ENCODE data around the gene SLC9A8. TPM values are rescaled to one million over a fixed set of nuclear protein-coding genes. Genes with fewer than 3 reads are reported as not detected.
"Not testable (repeated sequence)": the region's sequence is repeated elsewhere in the genome, so short reads cannot be mapped to it uniquely, and the experiment has no call there.

SLC9A8 gene
- total RNA-seq, 1 experiment from 2014 or later: 8.3 TPM

DNA sequence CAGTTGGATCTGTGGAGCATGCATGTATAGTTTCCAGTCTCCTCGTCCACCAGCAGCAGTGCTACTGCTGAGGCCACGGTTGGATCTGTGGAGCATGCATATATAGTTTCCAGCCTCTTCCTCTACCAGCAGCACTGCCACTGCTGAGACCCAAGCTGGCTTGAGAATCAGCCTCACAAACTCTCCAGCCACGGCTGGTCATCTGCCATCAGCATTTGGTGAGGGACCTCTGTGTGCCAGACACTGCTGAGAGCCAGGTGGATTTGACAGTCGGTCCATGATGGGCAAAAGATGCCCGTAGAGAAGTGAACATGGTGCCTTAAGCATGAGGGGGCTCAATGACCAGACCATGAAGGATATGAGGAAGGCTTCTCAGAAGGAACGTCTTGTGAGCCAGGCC is 46.4 kb downstream of the SLC9A8 start:
- in situ Hi-C loops (cut with HindIII; ENCODE audit: low pct_unique_long_range_greater_than_20kb, low sequenced_read_pairs): no loop called here
- no peak for DNase-seq (ENCODE audit: low read depth, low spot score)

DNA sequence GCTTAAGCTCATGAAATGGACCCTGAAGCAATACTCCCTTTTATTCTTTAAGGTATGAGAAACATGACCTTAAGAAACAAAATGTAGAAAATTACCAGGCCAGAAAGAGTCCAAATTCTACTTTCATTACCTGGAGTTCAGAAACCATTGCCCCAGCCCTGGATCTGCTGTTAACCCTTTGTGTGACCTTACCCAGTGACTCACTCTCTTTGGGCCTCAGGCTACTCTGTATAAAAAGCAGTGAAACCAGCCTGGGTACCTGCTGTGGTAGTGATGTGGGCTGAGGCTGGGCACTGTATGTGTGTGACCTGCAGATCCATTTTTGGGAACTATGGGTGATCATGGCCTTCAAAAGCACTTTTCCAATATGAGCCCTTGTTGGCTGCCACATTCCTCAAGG is 47.2 kb downstream of the SLC9A8 start:
- in situ Hi-C loops (cut with HindIII; ENCODE audit: low pct_unique_long_range_greater_than_20kb, low sequenced_read_pairs): no loop called here
- no peak for DNase-seq (ENCODE audit: low read depth, low spot score)

DNA sequence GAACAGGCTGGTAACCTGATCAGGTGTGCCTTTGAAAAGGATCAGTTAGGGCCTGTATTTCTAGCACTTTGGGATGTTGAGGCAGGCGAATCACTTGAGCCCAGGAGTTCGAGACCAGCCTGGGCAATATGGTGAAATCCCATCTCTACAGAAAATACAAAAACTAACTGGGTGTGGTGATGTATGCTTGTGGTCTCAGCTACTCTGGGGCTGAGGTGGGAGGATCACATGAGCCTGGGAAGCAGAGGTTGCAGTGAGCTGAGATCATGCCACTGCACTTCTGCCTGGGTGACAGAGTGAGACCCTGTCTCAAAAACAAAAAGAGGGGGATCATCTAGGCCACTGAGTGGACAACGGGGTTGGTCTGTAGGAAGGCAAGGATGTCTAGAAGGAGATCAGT is 48.6 kb downstream of the SLC9A8 start:
- in situ Hi-C loops (cut with HindIII; ENCODE audit: low pct_unique_long_range_greater_than_20kb, low sequenced_read_pairs); DNase-seq (ENCODE audit: low read depth, low spot score): not testable (repeated sequence)

DNA sequence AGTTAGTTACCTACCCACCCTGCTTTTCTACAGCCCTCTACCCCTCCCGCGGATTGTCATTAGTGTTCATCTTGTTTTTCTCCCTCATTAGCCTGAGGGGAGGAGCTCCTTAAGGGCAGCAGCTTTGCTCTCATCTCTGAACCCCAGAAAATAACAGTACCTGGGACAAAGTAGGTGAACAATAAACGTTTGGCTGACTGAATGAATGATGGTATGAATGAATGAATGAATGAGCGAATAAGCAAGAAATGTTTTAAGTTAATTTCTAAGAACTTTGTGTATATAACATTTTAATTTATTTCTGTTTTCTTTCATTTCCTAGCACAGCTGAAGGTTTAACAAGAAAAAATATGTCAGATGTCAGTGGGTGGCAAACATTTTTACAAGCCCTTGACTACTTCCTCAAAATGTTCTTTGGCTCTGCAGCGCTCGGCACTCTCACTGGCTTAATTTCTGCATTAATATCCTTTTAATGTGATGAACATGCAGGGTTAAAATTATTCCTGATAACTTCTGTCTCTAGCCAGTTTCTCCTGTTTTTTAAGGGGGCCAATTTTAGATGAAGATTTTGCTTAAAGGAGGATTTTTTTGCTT is 50.1 kb downstream of the SLC9A8 start:
- in situ Hi-C loops (cut with HindIII; ENCODE audit: low pct_unique_long_range_greater_than_20kb, low sequenced_read_pairs): no loop called here
- DNase-seq (ENCODE audit: low read depth, low spot score): no peak

DNA sequence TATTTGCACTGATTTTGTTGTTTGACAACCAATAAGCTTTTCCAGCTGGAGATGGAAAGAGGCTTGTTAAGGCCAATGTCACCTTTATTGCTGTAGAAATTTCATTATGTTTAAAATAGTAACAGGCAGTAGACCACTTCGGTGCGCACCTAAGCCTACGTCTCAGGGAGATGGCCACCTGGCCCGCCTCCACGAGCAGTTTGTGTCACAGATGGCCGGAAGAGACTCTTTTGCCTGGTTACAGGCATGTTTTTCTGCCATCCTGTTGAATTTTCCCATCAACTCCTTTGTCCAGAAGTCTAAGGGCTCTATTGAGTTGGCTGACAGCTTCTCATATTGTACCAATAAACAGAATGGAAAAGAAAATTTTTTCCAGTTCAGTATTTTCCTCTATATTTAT is 51.0 kb downstream of the SLC9A8 start:
- no peak for DNase-seq (ENCODE audit: low read depth, low spot score)
- in situ Hi-C loops (cut with HindIII; ENCODE audit: low pct_unique_long_range_greater_than_20kb, low sequenced_read_pairs): no loop called here

DNA sequence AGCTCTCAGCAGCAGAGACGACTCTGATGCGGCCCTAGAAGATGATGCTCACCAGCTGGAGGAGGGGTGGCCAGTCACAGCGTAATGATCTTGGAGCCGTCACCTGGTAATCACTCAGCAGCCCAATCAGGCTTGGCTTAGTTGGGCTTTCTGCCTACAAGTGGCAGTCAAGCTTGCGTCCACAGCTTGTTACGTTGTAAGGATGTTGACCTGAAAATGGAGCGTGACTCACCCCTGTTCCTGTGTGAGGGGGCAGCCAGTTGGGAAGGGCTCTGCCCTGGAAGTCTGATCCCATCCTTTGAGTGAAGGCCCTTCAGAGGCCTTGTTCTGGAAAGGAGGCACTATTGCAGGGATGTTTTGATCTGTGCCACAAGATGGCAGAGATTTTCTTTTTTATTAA is 52.9 kb downstream of the SLC9A8 start:
- no peak for DNase-seq (ENCODE audit: low read depth, low spot score)
- in situ Hi-C loops (cut with HindIII; ENCODE audit: low pct_unique_long_range_greater_than_20kb, low sequenced_read_pairs): no loop called here

DNA sequence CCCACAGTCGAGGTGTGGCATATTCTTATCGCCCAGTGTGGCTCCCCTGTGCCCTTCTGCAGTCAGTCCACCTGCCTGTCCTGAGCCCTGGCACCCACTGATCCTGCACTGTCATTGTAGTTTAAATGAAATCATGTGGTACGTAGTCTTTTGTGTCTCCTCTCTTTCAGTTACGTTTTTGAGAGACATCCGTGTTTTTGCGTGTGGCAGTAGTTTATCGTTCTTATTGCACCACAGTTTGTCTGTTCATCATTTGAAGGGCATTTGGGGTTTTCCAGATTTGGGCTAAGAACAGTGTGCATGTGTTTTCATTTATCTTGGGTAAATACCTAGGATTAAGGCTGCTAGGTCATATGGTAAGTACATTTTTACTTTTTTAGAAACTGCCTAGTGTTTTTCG is 53.4 kb downstream of the SLC9A8 start:
- no peak for DNase-seq (ENCODE audit: low read depth, low spot score)
- in situ Hi-C loops (cut with HindIII; ENCODE audit: low pct_unique_long_range_greater_than_20kb, low sequenced_read_pairs): no loop called here

DNA sequence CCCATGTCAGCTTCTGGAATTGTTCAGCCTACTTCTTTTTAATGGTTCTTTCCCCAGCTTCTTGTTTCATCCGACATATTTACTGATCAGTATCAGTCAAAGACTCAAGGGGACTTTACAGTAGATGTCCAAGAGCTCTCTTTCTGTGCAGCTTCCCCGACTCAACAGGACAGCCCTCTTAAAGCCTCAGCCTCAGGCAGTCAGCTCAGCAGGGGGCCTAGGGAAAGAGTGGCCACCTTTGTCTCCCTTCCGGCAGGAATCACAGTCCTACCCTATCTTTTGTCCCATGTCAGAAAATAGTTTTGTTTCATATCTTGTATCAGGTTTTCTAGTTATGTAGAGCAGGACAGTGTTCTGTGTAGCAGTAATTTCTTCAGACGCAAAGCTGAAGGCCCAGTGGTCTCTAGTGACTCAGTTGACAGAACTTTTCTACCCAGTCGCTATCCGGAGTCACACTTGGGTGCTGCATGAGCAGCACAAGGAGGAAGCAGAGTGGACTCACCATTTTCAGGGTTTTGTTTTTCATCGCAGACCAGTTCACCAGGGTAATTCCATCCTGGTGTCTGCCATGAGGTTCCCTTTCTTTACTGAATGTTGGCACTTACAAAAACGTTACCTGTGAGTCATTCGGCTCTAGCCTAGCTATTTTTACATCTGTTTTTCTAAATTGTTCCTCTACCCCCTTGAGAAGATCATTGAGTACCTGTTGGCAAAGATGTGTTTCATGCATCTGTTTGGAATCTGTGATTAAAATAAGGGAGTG is 55.0 kb downstream of the SLC9A8 start:
- in situ Hi-C loops (cut with HindIII; ENCODE audit: low pct_unique_long_range_greater_than_20kb, low sequenced_read_pairs): no loop called here
- DNase-seq (ENCODE audit: low read depth, low spot score): peak; percentile 90

DNA sequence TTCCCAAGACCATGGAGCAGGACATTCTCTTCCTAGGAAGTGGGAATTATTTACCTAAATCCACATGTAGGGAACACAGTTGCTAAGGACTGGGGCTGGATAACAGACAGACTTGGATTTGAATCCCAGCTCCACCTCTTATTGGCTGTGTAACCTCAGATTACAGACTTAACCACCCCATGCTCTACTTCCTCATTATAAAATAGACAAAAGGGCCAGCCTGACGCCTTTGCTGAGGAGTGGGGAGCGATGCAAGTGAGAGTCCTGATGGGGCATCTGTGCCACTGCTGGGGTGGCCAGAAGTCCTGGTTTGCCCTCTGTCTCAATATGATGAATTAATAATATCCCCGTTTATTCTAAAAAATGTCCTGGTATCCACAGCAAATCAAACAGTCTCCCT is 55.9 kb downstream of the SLC9A8 start:
- in situ Hi-C loops (cut with HindIII; ENCODE audit: low pct_unique_long_range_greater_than_20kb, low sequenced_read_pairs): no loop called here
- no peak for DNase-seq (ENCODE audit: low read depth, low spot score)

DNA sequence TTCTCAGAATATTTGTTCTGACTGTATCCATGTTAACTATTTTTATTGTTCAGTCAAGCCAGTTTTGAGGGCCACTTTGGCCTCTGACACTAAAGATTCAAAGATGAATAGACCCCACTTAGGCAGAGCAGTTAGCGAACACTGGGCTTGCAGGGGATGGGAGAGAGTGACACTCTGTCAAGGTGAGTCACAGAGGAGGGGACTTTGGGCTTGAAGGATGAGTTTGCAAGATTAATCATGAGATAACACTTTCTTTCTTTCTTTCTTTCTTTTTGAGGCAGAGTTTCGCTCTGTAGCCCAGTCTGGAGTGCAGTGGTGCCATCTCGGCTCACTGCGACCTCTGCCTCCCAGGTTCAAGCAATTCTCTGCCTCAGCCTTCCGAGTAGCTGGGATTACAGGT is 56.3 kb downstream of the SLC9A8 start:
- in situ Hi-C loops (cut with HindIII; ENCODE audit: low pct_unique_long_range_greater_than_20kb, low sequenced_read_pairs): no loop called here
- DNase-seq (ENCODE audit: low read depth, low spot score): no peak

DNA sequence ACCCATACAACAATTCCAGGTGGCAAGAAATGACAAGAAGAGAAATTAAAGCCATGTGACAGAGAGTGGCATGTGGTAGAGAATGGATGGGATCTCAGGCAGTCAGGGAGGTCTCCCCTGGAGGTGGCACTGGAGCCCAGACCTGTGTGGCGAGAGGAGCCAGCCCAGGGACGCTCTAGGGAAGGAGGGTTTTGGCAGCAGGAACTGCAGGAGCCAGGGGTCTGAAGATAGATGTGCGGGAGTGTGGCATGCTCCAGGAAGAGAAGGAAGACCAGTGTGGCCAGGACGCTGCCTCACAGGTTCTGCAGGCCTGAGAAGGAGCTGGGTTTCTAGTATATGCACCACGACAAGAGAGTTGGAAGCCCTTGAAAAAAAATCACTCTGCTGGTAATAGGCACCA is 57.6 kb downstream of the SLC9A8 start:
- DNase-seq (ENCODE audit: low read depth, low spot score): no peak
- in situ Hi-C loops (cut with HindIII; ENCODE audit: low pct_unique_long_range_greater_than_20kb, low sequenced_read_pairs): no loop called here

DNA sequence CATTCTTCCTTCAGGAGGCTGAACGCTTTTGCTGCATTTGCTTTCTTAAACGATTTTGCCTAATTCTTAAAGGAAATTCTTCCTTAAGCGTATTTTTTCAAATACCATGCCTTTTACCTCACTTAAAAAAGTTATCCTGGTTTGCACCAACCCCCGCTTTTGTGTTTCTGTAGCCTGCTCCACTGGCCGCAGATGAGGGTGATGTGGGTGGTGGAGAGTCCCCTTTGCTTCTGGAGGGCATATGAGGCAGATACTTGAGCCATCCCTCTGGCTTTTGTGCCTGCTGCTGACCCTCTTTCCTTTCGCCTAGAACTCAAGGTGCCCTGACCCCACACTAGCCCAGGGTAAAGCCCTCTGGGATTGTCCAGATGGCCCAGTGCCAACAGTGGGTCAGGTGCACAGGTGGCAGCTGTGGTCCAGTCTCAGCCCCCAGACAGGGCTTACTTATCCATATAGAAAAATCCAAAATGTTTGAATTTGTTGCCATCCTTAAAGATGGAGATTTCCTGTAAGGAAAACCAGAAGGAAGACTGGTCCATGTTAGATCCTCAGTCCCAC is 58.8 kb downstream of the SLC9A8 start:
- in situ Hi-C loops (cut with HindIII; ENCODE audit: low pct_unique_long_range_greater_than_20kb, low sequenced_read_pairs): no loop called here
- no peak for DNase-seq (ENCODE audit: low read depth, low spot score)

DNA sequence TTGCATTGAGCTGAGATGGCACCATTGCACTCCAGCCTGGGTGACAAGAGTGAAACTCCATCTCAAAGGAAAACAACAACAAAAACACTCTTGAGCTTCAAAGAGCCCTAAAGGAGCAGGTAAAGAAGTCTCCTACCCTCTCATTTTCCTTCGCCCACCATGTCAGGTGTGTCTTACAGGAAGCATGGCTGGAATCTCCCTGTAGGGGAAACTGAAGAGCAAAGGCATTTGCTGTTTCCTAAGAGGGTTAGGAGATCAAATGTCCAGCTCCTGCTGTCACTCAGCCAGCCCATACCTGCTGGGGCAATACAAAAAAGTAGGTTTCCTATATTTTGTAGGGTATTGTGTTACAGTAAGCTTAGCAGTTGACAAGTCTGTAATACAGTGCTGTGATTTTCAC is 59.4 kb downstream of the SLC9A8 start:
- in situ Hi-C loops (cut with HindIII; ENCODE audit: low pct_unique_long_range_greater_than_20kb, low sequenced_read_pairs): no loop called here

DNA sequence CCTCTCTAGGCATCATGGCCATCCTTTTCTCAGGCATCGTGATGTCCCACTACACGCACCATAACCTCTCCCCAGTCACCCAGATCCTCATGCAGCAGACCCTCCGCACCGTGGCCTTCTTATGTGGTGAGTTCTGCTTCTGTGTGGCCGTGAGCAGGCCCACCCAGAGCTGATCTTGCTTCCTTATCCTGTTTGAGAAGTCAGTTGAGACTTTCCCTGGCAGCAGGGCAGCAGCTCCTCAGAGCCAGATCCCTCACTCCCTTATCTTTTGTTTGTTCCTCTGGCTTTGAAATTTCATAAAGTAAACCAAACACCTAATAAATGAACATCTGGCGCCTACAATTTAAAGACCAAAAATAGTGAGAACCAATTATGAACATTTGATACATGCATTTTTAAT is 62.1 kb downstream of the SLC9A8 start:
- no peak for DNase-seq (ENCODE audit: low read depth, low spot score)

More for the DNA sequence above, 59.4 kb downstream of the SLC9A8 start:
- DNase-seq (ENCODE audit: low read depth, low spot score): no peak

DNA sequence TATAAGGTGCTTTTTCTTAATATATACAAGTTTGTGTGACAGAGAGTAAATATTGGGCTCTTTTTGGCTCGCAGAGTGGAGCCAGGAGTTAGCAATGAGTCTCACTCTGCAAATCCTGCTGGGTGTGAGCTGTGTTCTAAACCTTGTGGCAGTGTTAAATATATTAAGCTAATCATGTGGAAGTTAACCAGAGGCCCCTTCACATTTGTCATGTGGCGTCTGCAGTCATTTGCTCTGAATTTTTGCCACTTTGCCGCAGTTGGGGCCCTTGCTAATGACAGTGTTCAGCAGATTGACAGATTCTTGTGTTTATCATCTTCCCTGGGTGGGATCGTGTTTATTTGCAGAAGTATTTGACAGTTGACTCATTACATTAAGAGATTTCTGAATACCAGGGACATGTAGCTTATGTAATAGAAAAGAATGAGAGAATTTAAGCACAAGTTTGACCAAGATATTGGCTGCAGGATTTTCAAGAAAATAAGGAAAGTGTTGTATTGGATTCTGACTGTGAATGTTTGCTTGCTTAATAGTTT is 64.8 kb downstream of the SLC9A8 start:
- no peak for DNase-seq (ENCODE audit: low read depth, low spot score)
- in situ Hi-C loops (cut with HindIII; ENCODE audit: low pct_unique_long_range_greater_than_20kb, low sequenced_read_pairs): no loop called here

More for the DNA sequence above, 62.1 kb downstream of the SLC9A8 start:
- in situ Hi-C loops (cut with HindIII; ENCODE audit: low pct_unique_long_range_greater_than_20kb, low sequenced_read_pairs): no loop called here

DNA sequence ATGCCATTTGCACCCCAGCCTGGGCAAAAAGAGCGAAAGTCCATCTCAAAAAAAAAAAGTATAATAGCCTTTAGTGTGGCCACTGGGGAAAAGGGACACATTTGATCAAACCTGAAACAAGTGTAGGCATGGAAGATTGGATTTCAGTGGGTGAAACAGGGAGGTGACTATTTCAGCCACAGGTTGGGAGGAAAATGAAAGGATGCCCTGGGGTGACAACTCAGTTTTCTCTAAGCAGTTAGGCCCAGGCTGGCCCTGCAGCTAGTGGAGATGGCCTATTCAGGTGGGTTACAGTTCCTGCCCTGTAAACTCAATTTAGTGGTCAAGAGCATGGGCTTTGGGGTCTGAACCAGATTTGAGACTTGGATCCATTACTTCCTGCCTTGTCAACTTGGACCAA is 66.3 kb downstream of the SLC9A8 start:
- DNase-seq (ENCODE audit: low read depth, low spot score): no peak
- in situ Hi-C loops (cut with HindIII; ENCODE audit: low pct_unique_long_range_greater_than_20kb, low sequenced_read_pairs): no loop called here

DNA sequence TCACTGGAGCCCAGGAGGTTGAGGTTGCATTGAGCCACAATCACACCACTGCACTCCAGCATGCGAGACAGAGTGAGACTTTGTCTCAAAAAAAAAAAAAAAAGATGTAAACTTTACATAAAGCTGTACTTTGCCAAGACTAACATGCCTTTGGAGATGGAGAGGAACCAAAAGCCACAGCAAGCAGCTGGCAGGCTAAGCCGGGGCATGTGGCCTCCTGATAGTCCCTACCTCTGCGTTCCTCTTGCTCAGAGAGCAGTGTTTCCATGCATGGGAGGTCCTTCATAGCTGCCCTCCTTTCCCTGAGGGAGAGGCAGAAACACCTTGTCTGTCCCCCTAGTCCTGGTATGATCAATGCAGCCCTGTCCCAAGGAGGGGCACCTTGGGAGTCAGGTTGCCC is 67.5 kb downstream of the SLC9A8 start:
- in situ Hi-C loops (cut with HindIII; ENCODE audit: low pct_unique_long_range_greater_than_20kb, low sequenced_read_pairs): no loop called here

DNA sequence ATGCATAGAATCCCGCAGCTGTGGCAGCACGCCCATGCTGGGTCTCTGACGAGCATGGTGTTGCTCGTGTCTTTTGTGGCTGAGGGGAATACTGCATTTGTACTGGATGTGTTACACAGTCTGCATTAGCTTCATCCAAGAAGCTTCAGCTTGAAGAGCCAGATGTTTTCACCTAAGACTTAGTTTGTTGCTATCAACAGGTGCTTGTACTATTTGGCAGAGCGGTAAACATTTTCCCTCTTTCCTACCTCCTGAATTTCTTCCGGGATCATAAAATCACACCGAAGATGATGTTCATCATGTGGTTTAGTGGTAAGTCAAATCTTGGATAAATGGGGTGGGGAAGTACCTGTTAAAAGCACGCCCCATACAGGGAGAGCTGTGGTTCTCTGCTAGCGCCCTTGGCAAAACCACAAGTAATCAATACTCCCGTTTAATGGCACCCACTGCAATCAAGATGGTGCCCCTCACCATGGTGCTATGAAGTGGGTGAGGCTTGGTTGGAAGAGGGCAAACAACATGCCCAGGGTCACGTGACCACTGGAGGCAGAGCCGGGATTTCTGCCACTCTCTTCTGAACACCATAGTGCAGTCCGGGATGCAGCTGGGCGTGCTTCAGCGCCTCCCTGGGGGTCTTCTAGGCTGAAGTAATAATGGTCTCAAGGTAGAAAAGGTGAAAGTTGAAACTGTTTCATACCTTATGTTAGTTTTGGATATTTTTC is 68.3 kb downstream of the SLC9A8 start:
- no peak for DNase-seq (ENCODE audit: low read depth, low spot score)
- in situ Hi-C loops (cut with HindIII; ENCODE audit: low pct_unique_long_range_greater_than_20kb, low sequenced_read_pairs): no loop called here

More for the DNA sequence above, 67.5 kb downstream of the SLC9A8 start:
- no peak for DNase-seq (ENCODE audit: low read depth, low spot score)
